Right lobe of liver (tissue), 4 donors: ENCODE measurements around the gene TP53.

ENCODE experiments used
- POLR2A ChIP-seq: fragments of 450-650 bp; IDR thresholded peaks from one replicate; pipeline ENCODE4 v1.6.1; 2017; ENCODE audit warnings: antibody characterized with exemption, mild to moderate bottlenecking
- TF ChIP-seq, protein P1 (sequence below), 4 donors: fragments of 200-600 bp in 3 of 4; fragments of 450-650 bp in 1 of 4; IDR thresholded peaks; one replicate each; pipeline versions ENCODE4 v1.5.1 to v1.8.0; 2016 to 2022; ENCODE audit warnings: antibody characterized with exemption in 4 of 4, mild to moderate bottlenecking in 2 of 4
- donor health status: DM: no; HTN: no; CAD: no.
- donor health status: DM: no; HTN: no; CAD: no.
- donor health status: DM: no; HTN: yes; CAD: no.

DNA sequence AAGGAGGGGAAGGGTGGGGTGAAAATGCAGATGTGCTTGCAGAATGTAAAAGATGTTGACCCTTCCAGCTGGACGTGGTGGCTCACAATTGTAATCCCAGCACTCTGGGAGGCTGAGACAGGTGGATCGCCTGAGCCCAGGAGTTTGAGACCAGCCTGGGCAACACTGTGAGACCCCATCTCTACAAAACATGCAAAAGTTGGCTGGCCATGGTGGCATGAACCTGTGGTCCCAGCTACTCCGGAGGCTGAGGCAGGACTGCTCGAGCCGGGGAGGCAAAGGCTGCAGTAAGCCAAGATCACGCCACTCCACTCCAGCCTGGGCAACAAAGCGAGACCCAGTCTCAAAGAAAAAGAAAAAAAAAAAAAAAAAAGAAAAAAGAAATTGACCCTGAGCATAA lies 18.8 kb downstream of the TP53 start:
- TF ChIP-seq, protein P1, sequence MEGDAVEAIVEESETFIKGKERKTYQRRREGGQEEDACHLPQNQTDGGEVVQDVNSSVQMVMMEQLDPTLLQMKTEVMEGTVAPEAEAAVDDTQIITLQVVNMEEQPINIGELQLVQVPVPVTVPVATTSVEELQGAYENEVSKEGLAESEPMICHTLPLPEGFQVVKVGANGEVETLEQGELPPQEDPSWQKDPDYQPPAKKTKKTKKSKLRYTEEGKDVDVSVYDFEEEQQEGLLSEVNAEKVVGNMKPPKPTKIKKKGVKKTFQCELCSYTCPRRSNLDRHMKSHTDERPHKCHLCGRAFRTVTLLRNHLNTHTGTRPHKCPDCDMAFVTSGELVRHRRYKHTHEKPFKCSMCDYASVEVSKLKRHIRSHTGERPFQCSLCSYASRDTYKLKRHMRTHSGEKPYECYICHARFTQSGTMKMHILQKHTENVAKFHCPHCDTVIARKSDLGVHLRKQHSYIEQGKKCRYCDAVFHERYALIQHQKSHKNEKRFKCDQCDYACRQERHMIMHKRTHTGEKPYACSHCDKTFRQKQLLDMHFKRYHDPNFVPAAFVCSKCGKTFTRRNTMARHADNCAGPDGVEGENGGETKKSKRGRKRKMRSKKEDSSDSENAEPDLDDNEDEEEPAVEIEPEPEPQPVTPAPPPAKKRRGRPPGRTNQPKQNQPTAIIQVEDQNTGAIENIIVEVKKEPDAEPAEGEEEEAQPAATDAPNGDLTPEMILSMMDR (IDR thresholded peaks at IDR 0.05) = no peak
- TF ChIP-seq POLR2A = no peak
